Measurements from ENCODE around the gene USP48. TPM values are rescaled to one million over a fixed set of nuclear protein-coding genes. Genes with fewer than 3 reads are reported as not detected.
"Not testable (repeated sequence)": the region's sequence is repeated elsewhere in the genome, so short reads cannot be mapped to it uniquely, and the experiment has no call there.

The USP48 gene
- total RNA-seq, 1 experiment from 2014 or later = 29.5 TPM

- in situ Hi-C loops (cut with HindIII; ENCODE audit: low sequenced_read_pairs); DNase-seq (ENCODE audit: low spot score): not testable (repeated sequence)
Observed at GRCh38 chr1:21776925-21777324, 6.0 kb downstream of the USP48 start.

GRCh38 chr1:21775985-21776562, 6.9 kb downstream of the USP48 start:
- in situ Hi-C loops (cut with HindIII; ENCODE audit: low sequenced_read_pairs) = no loop called here
- no peak for DNase-seq (ENCODE audit: low spot score)

- no peak for DNase-seq (ENCODE audit: low spot score)
- in situ Hi-C loops (cut with HindIII; ENCODE audit: low sequenced_read_pairs) = no loop called here
Observed at GRCh38 chr1:21775550-21775914, 7.4 kb downstream of the USP48 start.

GRCh38 chr1:21774835-21775549, 8.0 kb downstream of the USP48 start:
- DNase-seq (ENCODE audit: low spot score) = no peak
- in situ Hi-C loops (cut with HindIII; ENCODE audit: low sequenced_read_pairs) = no loop called here

GRCh38 chr1:21773585-21773984, 9.4 kb downstream of the USP48 start:
- in situ Hi-C loops (cut with HindIII; ENCODE audit: low sequenced_read_pairs) = no loop called here
- no peak for DNase-seq (ENCODE audit: low spot score)

- in situ Hi-C loops (cut with HindIII; ENCODE audit: low sequenced_read_pairs); DNase-seq (ENCODE audit: low spot score): not testable (repeated sequence)
Observed at GRCh38 chr1:21771672-21772071, 11.3 kb downstream of the USP48 start.

GRCh38 chr1:21770602-21771001, 12.3 kb downstream of the USP48 start:
- DNase-seq (ENCODE audit: low spot score); in situ Hi-C loops (cut with HindIII; ENCODE audit: low sequenced_read_pairs): not testable (repeated sequence)

- no peak for DNase-seq (ENCODE audit: low spot score)
- in situ Hi-C loops (cut with HindIII; ENCODE audit: low sequenced_read_pairs) = no loop called here
Observed at GRCh38 chr1:21770201-21770600, 12.7 kb downstream of the USP48 start.

- DNase-seq (ENCODE audit: low spot score); in situ Hi-C loops (cut with HindIII; ENCODE audit: low sequenced_read_pairs): not testable (repeated sequence)
Observed at GRCh38 chr1:21767106-21767505, 15.8 kb downstream of the USP48 start.

GRCh38 chr1:21766210-21766609, 16.7 kb downstream of the USP48 start:
- in situ Hi-C loops (cut with HindIII; ENCODE audit: low sequenced_read_pairs) = no loop called here
- DNase-seq (ENCODE audit: low spot score) = no peak

- in situ Hi-C loops (cut with HindIII; ENCODE audit: low sequenced_read_pairs) = no loop called here
- DNase-seq (ENCODE audit: low spot score) = no peak
Observed at GRCh38 chr1:21764615-21765423, 18.1 kb downstream of the USP48 start.

GRCh38 chr1:21763694-21764419, 19.1 kb downstream of the USP48 start:
- DNase-seq (ENCODE audit: low spot score) = no peak
- in situ Hi-C loops (cut with HindIII; ENCODE audit: low sequenced_read_pairs) = no loop called here

GRCh38 chr1:21763236-21763635, 19.7 kb downstream of the USP48 start:
- in situ Hi-C loops (cut with HindIII; ENCODE audit: low sequenced_read_pairs) = no loop called here

GRCh38 chr1:21762022-21762404, 20.9 kb downstream of the USP48 start:
- in situ Hi-C loops (cut with HindIII; ENCODE audit: low sequenced_read_pairs) = no loop called here
- no peak for DNase-seq (ENCODE audit: low spot score)

More at GRCh38 chr1:21763236-21763635, 19.7 kb downstream of the USP48 start:
- DNase-seq (ENCODE audit: low spot score) = no peak

GRCh38 chr1:21761052-21761451, 21.9 kb downstream of the USP48 start:
- no peak for DNase-seq (ENCODE audit: low spot score)
- in situ Hi-C loops (cut with HindIII; ENCODE audit: low sequenced_read_pairs) = no loop called here

- in situ Hi-C loops (cut with HindIII; ENCODE audit: low sequenced_read_pairs) = no loop called here
- no peak for DNase-seq (ENCODE audit: low spot score)
Observed at GRCh38 chr1:21759818-21760217, 23.1 kb downstream of the USP48 start.

- in situ Hi-C loops (cut with HindIII; ENCODE audit: low sequenced_read_pairs) = no loop called here
Observed at GRCh38 chr1:21759182-21759581, 23.8 kb downstream of the USP48 start.

GRCh38 chr1:21758614-21759013, 24.3 kb downstream of the USP48 start:
- no peak for DNase-seq (ENCODE audit: low spot score)
- in situ Hi-C loops (cut with HindIII; ENCODE audit: low sequenced_read_pairs) = no loop called here

More at GRCh38 chr1:21759182-21759581, 23.8 kb downstream of the USP48 start:
- no peak for DNase-seq (ENCODE audit: low spot score)

GRCh38 chr1:21756393-21757089, 26.4 kb downstream of the USP48 start:
- in situ Hi-C loops (cut with HindIII; ENCODE audit: low sequenced_read_pairs) = no loop called here
- DNase-seq (ENCODE audit: low spot score) = no peak
